HL-60 (cell line): ENCODE data around the gene BTBD17.

Source experiments
- DNase-seq, 2 experiments: peaks; one replicate each; pipeline ENCODE4 v3.0.0-alpha.2; 2010 to 2020; ENCODE audit warnings: low read depth in 1 of 2, low spot score in 1 of 2
- H3K27ac ChIP-seq: fragments of 250-450 bp; sonication (Bioruptor Pico); replicated peaks from 2 replicates; pipeline ENCODE4 v1.5.1; 2020; ENCODE audit warnings: mild to moderate bottlenecking, moderate library complexity
- H3K27me3 ChIP-seq: fragments of 250-450 bp; sonication (Bioruptor Pico); 2 replicates; pipeline ENCODE4 v1.5.1; 2021; ENCODE audit warnings: mild to moderate bottlenecking, moderate library complexity; ENCODE audit not compliant: insufficient read depth, poor library complexity, severe bottlenecking
- H3K4me3 ChIP-seq: replicated peaks from 2 replicates; pipeline ENCODE4 v1.5.1; 2011; ENCODE audit warnings: mild to moderate bottlenecking, control low read depth, low read length; ENCODE audit not compliant: insufficient read depth
- CTCF ChIP-seq: IDR thresholded peaks from one replicate; pipeline ENCODE4 v1.5.1; 2011; ENCODE audit warnings: low read length, control low read depth, inconsistent platforms; ENCODE audit not compliant: insufficient read depth
- GABPA ChIP-seq: IDR thresholded peaks from 2 replicates; pipeline ENCODE4 v1.6.1; 2012; ENCODE audit warnings: low read depth
- POLR2AphosphoS5 ChIP-seq: IDR thresholded peaks from 2 replicates; pipeline ENCODE4 v1.6.1; 2012; ENCODE audit warnings: low read depth
- SPI1 ChIP-seq: IDR thresholded peaks from 2 replicates; pipeline ENCODE4 v1.6.1; 2012; ENCODE audit warnings: low read depth, mild to moderate bottlenecking, borderline replicate concordance
- TF ChIP-seq, protein P1 (sequence below): IDR thresholded peaks from 2 replicates; pipeline ENCODE4 v1.6.1; 2012; ENCODE audit warnings: low read depth; ENCODE audit not compliant: insufficient replicate concordance

BTBD17 gene

DNA sequence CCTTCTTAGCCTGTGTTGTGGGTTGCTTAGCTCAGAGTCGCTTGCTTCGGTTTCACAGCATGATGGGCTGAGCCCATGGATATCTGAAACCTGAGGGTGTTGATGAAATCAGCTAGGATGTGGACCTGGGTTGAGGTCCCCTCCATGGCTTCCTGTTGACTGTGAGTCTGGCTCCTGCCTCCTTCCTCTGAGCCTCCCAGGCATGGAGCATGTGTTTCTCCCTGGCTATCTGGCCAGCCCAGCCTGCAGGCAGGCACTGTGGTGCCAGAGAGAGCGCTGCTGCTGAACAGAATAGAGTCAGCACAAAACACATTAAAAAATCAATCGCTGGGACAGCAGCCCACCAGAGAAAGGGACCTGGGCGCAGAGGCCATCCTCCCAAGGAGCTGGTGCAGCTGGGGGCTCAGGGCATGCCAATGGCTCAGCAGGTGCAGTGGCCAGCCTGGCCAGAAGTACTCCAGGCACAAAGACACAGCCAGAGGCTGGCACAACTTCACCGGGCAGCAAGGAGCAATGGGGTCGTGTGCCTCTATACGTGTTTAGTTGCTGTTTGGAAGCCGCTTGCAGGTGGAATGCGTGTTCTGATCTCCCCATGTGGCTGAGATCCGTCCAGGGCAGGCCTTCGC lies 42.0 kb upstream of the BTBD17 start:
- no peak for DNase-seq
- TF ChIP-seq SPI1 (no peak), POLR2AphosphoS5 (no peak)
- no peaks in the 10 kb centered on the region for H3K27me3 ChIP-seq
- H3K4me3 ChIP-seq, result no peak overlapping the region
- no peak overlapping the region for H3K27ac ChIP-seq

DNA sequence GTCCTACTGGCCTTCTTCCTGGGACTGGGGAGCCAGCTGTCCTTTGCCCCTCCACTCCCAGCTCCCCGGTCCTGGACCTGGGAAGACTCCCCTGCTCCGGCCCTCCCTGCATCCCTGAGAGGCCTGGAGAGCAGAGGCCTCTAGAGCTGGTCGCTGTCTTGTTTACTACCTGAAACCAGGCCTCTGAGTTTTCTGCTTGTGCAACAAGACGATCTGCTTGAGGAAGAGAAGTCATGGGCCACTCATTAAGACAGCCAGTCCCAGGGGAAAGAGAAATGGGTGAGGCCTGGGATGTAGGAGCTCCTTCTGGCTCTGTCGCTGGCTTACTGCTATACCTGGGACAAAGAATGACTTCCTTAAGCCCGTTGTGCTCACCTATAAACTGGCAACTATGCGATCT lies 40.4 kb upstream of the BTBD17 start:
- H3K27ac ChIP-seq, result no peak overlapping the region

DNA sequence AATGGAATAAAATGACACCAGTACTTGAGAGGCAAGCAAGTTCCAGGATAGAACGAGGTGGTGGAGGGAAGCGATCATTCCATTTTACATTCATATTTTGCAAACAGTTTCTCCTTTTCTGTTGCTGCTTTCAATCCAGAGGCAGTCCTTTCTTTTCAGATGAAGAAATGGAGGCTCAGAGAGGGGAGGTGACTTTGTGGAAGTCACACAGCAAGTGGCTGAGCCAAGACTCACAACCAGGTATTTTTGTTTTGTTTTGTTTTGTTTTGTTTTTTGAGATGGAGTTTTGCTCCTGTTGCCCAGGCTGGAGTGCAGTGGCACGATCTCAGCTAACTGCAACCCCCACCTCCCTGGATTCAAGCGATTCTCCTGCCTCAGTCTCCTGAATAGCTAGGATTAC lies 34.9 kb upstream of the BTBD17 start:
- no peak overlapping the region for H3K4me3 ChIP-seq
- no peak for TF ChIP-seq POLR2AphosphoS5
- TF ChIP-seq GABPA, result no peak
- TF ChIP-seq CTCF, result no peak
- no peak for TF ChIP-seq SPI1
- TF ChIP-seq, protein P1, sequence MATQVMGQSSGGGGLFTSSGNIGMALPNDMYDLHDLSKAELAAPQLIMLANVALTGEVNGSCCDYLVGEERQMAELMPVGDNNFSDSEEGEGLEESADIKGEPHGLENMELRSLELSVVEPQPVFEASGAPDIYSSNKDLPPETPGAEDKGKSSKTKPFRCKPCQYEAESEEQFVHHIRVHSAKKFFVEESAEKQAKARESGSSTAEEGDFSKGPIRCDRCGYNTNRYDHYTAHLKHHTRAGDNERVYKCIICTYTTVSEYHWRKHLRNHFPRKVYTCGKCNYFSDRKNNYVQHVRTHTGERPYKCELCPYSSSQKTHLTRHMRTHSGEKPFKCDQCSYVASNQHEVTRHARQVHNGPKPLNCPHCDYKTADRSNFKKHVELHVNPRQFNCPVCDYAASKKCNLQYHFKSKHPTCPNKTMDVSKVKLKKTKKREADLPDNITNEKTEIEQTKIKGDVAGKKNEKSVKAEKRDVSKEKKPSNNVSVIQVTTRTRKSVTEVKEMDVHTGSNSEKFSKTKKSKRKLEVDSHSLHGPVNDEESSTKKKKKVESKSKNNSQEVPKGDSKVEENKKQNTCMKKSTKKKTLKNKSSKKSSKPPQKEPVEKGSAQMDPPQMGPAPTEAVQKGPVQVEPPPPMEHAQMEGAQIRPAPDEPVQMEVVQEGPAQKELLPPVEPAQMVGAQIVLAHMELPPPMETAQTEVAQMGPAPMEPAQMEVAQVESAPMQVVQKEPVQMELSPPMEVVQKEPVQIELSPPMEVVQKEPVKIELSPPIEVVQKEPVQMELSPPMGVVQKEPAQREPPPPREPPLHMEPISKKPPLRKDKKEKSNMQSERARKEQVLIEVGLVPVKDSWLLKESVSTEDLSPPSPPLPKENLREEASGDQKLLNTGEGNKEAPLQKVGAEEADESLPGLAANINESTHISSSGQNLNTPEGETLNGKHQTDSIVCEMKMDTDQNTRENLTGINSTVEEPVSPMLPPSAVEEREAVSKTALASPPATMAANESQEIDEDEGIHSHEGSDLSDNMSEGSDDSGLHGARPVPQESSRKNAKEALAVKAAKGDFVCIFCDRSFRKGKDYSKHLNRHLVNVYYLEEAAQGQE, result no peak
- H3K27ac ChIP-seq, result no peak overlapping the region
- H3K27me3 ChIP-seq, result no peaks in the 10 kb centered on the region
- no peak for DNase-seq

More for the DNA sequence above, 40.4 kb upstream of the BTBD17 start:
- Histone ChIP-seq H3K4me3 (no peak overlapping the region), H3K27me3 (no peaks in the 10 kb centered on the region)
- DNase-seq, result peak in 1 of 2 experiments; percentile 25
- TF ChIP-seq GABPA, result no peak
- no peak for TF ChIP-seq CTCF
- TF ChIP-seq, protein P1, result no peak
- no peak for TF ChIP-seq POLR2AphosphoS5
- TF ChIP-seq SPI1, result no peak

GRCh38 chr17:74394977-74395376 lies 33.3 kb upstream of the BTBD17 start:
- H3K4me3 ChIP-seq, result no peak overlapping the region
- no peak overlapping the region for H3K27ac ChIP-seq
- no peaks in the 10 kb centered on the region for H3K27me3 ChIP-seq
- DNase-seq, result no peak
- TF ChIP-seq, protein P1, result no peak
- TF ChIP-seq CTCF (no peak), GABPA (no peak), POLR2AphosphoS5 (no peak), SPI1 (no peak)
